GM23338 (cell line): ENCODE measurements around the gene KCNQ1OT1. TPM values are rescaled to one million over a fixed set of nuclear protein-coding genes. Genes with fewer than 3 reads are reported as not detected.

ENCODE experiments used
- ATAC-seq: fragments of 200-7000 bp; cut with Tn5 transposase; 3 replicates; pipeline ENCODE4 v1.9.1; 2020
- DNase-seq: peaks from one replicate; pipeline ENCODE4 v3.0.0-alpha.2; 2015; ENCODE audit warnings: low spot score
- H2AFZ ChIP-seq: fragments of 200-600 bp; sonication (generic); 2 replicates; pipeline ENCODE4 v1.8.0; 2016; ENCODE audit warnings: antibody characterized with exemption, mild to moderate bottlenecking, moderate library complexity
- H3F3A ChIP-seq: fragments of 200-600 bp; sonication (generic); replicated peaks from 2 replicates; pipeline ENCODE4 v1.8.0; 2017; ENCODE audit warnings: antibody characterized with exemption, mixed run types, low read depth
- H3K27ac ChIP-seq: fragments of 200-600 bp; sonication (generic); 2 replicates; pipeline ENCODE4 v1.6.1; 2016; ENCODE audit warnings: low read depth
- H3K27me3 ChIP-seq: fragments of 200-600 bp; sonication (generic); 2 replicates; pipeline ENCODE4 v1.8.0; 2016; ENCODE audit warnings: mild to moderate bottlenecking, mixed run types, moderate library complexity; ENCODE audit not compliant: insufficient read depth
- H3K36me3 ChIP-seq: fragments of 200-600 bp; sonication (generic); 2 replicates; pipeline ENCODE4 v1.8.0; 2016; ENCODE audit warnings: mild to moderate bottlenecking; ENCODE audit not compliant: insufficient read depth
- H3K4me1 ChIP-seq: fragments of 200-600 bp; sonication (generic); 2 replicates; pipeline ENCODE4 v1.8.0; 2016; ENCODE audit warnings: mild to moderate bottlenecking, moderate library complexity; ENCODE audit not compliant: insufficient read depth
- H3K4me2 ChIP-seq: fragments of 200-600 bp; sonication (generic); 2 replicates; pipeline ENCODE4 v1.7.1; 2017; ENCODE audit warnings: mixed run types
- H3K4me3 ChIP-seq: fragments of 200-600 bp; sonication (generic); 2 replicates; pipeline ENCODE4 v1.6.1; 2016; ENCODE audit warnings: mixed run types
- H3K79me2 ChIP-seq: fragments of 200-600 bp; sonication (generic); replicated peaks from 2 replicates; pipeline ENCODE4 v1.8.0; 2017; ENCODE audit warnings: mild to moderate bottlenecking; ENCODE audit not compliant: insufficient read depth
- H3K9me2 ChIP-seq: fragments of 200-600 bp; sonication (generic); 2 replicates; pipeline ENCODE4 v1.8.0; 2017; ENCODE audit not compliant: insufficient read depth
- H4K20me1 ChIP-seq: fragments of 200-600 bp; sonication (generic); replicated peaks from 2 replicates; pipeline ENCODE4 v1.8.0; 2017; ENCODE audit warnings: mild to moderate bottlenecking; ENCODE audit not compliant: insufficient read depth
- H3K27ac Mint-ChIP-seq: 2 replicates; pipeline ENCODE4 v1.8.0; 2020; ENCODE audit warnings: inconsistent platforms, mild to moderate bottlenecking, moderate library complexity, mixed read lengths
- H3K27me3 Mint-ChIP-seq: 3 replicates; pipeline ENCODE4 v1.8.0; 2022; ENCODE audit warnings: low read depth, mild to moderate bottlenecking, moderate library complexity, mixed read lengths, inconsistent platforms; ENCODE audit not compliant: insufficient read depth, poor library complexity
- H3K36me3 Mint-ChIP-seq: 3 replicates; pipeline ENCODE4 v1.8.0; 2021; ENCODE audit warnings: low read depth, mild to moderate bottlenecking, inconsistent platforms, moderate library complexity, mixed read lengths
- H3K4me1 Mint-ChIP-seq: 3 replicates; pipeline ENCODE4 v1.8.0; 2020; ENCODE audit warnings: mild to moderate bottlenecking, inconsistent platforms, mixed read lengths
- H3K4me3 Mint-ChIP-seq: 3 replicates; pipeline ENCODE4 v1.8.0; 2021; ENCODE audit warnings: moderate library complexity, mild to moderate bottlenecking, inconsistent platforms, mixed read lengths
- H3K9me3 Mint-ChIP-seq: 3 replicates; pipeline ENCODE4 v1.8.0; 2020; ENCODE audit warnings: moderate library complexity, mild to moderate bottlenecking, inconsistent platforms, mixed read lengths
- CREB1 ChIP-seq: fragments of 250-450 bp; sonication (Bioruptor Pico); IDR thresholded peaks from 2 replicates; pipeline ENCODE4 v1.5.0; 2020; ENCODE audit warnings: low read depth, mild to moderate bottlenecking, moderate library complexity
- EZH2 ChIP-seq: fragments of 200-600 bp; sonication (generic); IDR thresholded peaks from one replicate; pipeline ENCODE4 v1.8.0; 2017; ENCODE audit warnings: antibody characterized with exemption, mild to moderate bottlenecking, low read depth; ENCODE audit not compliant: unreplicated experiment
- JUNB ChIP-seq: IDR thresholded peaks from one replicate; pipeline ENCODE4 v1.6.1; 2016; ENCODE audit warnings: antibody characterized with exemption; ENCODE audit not compliant: unreplicated experiment
- NANOG ChIP-seq: IDR thresholded peaks from 2 replicates; pipeline ENCODE4 v1.6.1; 2016; ENCODE audit warnings: antibody characterized with exemption, borderline replicate concordance
- POLR2AphosphoS5 ChIP-seq: IDR thresholded peaks from 2 replicates; pipeline ENCODE4 v1.6.1; 2016; ENCODE audit warnings: antibody characterized with exemption, low read depth
- STAT1 ChIP-seq: IDR thresholded peaks from one replicate; pipeline ENCODE4 v1.6.1; 2016; ENCODE audit warnings: antibody characterized with exemption; ENCODE audit not compliant: unreplicated experiment
- ZNF114 ChIP-seq: fragments of 250-450 bp; sonication (Bioruptor Pico); IDR thresholded peaks from 2 replicates; pipeline ENCODE4 v1.5.0; 2020; ENCODE audit warnings: mild to moderate bottlenecking, moderate library complexity
- ZNF331 ChIP-seq: fragments of 250-450 bp; sonication (Bioruptor Pico); IDR thresholded peaks from 2 replicates; pipeline ENCODE4 v1.5.0; 2020; ENCODE audit warnings: low read depth, mild to moderate bottlenecking, moderate library complexity
- polyA plus RNA-seq: library from polyadenylated mRNA; unstranded; fragments of >200 nt; fragmentation: Nextera tagmentation; extraction: Ambion mirVana; gene quantifications from 2 replicates; pipeline ENCODE4 v1.2.1, GENCODE V29; 2016
- total RNA-seq: library from RNA; depleted of rRNA; stranded (reverse); fragments of >200 nt; shearing (Covaris generic); gene quantifications from 2 replicates; pipeline ENCODE4 v1.2.3, GENCODE V29; 2014
- TF ChIP-seq, protein P1 (sequence below), 2 experiments: fragments of 200-600 bp in 1 of 2; sonication (generic) in 1 of 2; conservative IDR thresholded peaks; 2 replicates each; pipeline versions ENCODE4 v1.5.1 to v1.6.1; 2016 to 2017; ENCODE audit warnings: antibody characterized with exemption in 2 of 2, low read depth in 2 of 2, mild to moderate bottlenecking in 2 of 2, moderate library complexity in 1 of 2
- TF ChIP-seq, protein P2 (sequence below): IDR thresholded peaks from 2 replicates; pipeline ENCODE4 v1.6.1; 2016; ENCODE audit warnings: antibody characterized with exemption
- TF ChIP-seq, protein P3 (sequence below): IDR thresholded peaks from one replicate; pipeline ENCODE4 v1.6.1; 2018; ENCODE audit warnings: antibody characterized with exemption; ENCODE audit not compliant: unreplicated experiment
- TF ChIP-seq, protein P4 (sequence below): fragments of 250-450 bp; sonication (Bioruptor Pico); IDR thresholded peaks from 2 replicates; pipeline ENCODE4 v1.5.0; 2020; ENCODE audit warnings: mild to moderate bottlenecking, moderate library complexity

The KCNQ1OT1 gene
- total and polyA plus RNA-seq, 2 experiments from 2014 or later: 1.5 to 4.2 TPM

DNA sequence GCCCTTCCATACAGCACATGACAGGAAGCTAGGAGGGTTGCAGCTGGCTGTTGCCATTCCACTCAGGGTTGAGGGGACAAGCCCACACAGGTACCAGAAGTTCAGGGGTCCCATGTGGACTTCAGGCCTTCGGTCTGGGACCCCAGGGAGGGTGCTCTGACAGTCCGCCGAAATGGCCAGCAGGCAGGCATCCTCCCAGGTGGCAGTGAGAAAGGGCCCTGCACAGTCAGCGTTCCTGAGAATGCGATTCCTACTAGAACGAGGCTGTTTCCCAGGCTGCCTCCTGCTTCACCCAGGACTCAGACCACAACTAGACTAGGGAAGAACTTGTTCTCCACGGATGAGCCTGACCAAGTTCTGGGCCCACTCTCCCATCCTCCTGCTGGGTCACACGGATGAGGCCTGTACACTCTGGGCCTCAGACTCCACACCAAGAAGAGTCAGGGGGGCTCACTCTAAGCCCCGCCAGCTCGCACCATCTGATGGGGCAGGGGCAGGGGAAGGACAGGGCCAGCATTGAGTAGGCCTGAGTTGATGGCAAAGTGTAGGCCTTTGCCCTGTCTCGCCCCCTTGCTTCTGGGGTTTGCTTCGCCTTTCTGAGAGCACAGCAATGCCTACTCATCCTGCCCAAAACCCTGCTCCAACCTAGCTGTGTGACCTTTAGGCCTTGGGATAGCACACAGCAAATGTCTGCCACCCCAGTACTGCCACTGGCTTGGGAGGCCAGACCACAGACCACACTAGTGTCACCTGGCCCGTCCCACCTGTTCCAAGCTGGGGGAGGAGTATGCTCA is 14.0 kb downstream of the KCNQ1OT1 start (continued):
- TF ChIP-seq ZNF331 (CRISPR knock-in tag) (no peak), ZNF114 (CRISPR knock-in tag) (no peak), EZH2 (no peak)

DNA sequence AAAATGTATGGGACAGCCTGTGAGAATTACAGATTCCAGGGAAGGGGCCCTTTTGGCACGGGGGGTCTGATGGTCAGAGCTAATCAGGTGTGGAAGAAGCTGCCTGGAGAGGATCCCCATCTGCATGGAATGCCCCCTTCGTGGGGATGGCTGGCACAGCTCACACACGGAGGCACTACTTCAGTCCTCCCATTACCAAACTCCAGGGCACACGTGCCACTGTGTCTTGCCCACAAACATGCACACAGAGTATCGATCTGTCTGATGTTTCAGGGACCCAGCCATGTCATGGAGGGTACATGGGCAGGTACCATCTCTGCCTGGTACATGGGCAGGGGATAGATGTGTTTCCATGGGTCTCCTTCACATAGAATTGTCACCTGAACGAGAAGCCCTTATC is 14.7 kb downstream of the KCNQ1OT1 start:
- DNase-seq (no peak), ATAC-seq (no peak)
- peaks cover 78% of the 10 kb centered on the region for H3K79me2 ChIP-seq
- no peaks in the 10 kb centered on the region for H3K27me3 ChIP-seq
- H4K20me1 ChIP-seq: peaks cover 22% of the 10 kb centered on the region
- H3K9me3 Mint-ChIP-seq: no peaks in the 10 kb centered on the region
- H3K27ac Mint-ChIP-seq: no peak overlapping the region
- no peaks in the 10 kb centered on the region for H3K9me2 ChIP-seq
- H3K27ac ChIP-seq: no peak overlapping the region
- H3F3A ChIP-seq: no peaks in the 10 kb centered on the region
- peaks cover 5% of the 10 kb centered on the region for H3K27me3 Mint-ChIP-seq
- peaks cover 41% of the 10 kb centered on the region for H3K4me1 ChIP-seq
- H3K4me3 ChIP-seq: no peak overlapping the region
- H3K4me3 Mint-ChIP-seq: no peak overlapping the region
- H2AFZ ChIP-seq: no peak overlapping the region
- no peaks in the 10 kb centered on the region for H3K36me3 ChIP-seq
- no peak overlapping the region for H3K4me2 ChIP-seq
- peaks cover 2% of the 10 kb centered on the region; the same call in 1 of the 3 replicates for H3K36me3 Mint-ChIP-seq
- peaks cover 65% of the 10 kb centered on the region for H3K4me1 Mint-ChIP-seq
- TF ChIP-seq, protein P1, sequence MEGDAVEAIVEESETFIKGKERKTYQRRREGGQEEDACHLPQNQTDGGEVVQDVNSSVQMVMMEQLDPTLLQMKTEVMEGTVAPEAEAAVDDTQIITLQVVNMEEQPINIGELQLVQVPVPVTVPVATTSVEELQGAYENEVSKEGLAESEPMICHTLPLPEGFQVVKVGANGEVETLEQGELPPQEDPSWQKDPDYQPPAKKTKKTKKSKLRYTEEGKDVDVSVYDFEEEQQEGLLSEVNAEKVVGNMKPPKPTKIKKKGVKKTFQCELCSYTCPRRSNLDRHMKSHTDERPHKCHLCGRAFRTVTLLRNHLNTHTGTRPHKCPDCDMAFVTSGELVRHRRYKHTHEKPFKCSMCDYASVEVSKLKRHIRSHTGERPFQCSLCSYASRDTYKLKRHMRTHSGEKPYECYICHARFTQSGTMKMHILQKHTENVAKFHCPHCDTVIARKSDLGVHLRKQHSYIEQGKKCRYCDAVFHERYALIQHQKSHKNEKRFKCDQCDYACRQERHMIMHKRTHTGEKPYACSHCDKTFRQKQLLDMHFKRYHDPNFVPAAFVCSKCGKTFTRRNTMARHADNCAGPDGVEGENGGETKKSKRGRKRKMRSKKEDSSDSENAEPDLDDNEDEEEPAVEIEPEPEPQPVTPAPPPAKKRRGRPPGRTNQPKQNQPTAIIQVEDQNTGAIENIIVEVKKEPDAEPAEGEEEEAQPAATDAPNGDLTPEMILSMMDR (conservative IDR thresholded peaks at IDR 0.05; ENCODE audit: low read depth in 2 of 2): no peak
- TF ChIP-seq JUNB (no peak), POLR2AphosphoS5 (no peak), ZNF114 (CRISPR knock-in tag) (no peak), EZH2 (no peak), NANOG (no peak), STAT1 (no peak), ZNF331 (CRISPR knock-in tag) (no peak), CREB1 (no peak)
- TF ChIP-seq, protein P2, sequence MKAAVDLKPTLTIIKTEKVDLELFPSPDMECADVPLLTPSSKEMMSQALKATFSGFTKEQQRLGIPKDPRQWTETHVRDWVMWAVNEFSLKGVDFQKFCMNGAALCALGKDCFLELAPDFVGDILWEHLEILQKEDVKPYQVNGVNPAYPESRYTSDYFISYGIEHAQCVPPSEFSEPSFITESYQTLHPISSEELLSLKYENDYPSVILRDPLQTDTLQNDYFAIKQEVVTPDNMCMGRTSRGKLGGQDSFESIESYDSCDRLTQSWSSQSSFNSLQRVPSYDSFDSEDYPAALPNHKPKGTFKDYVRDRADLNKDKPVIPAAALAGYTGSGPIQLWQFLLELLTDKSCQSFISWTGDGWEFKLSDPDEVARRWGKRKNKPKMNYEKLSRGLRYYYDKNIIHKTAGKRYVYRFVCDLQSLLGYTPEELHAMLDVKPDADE: no peak
- TF ChIP-seq, protein P3, sequence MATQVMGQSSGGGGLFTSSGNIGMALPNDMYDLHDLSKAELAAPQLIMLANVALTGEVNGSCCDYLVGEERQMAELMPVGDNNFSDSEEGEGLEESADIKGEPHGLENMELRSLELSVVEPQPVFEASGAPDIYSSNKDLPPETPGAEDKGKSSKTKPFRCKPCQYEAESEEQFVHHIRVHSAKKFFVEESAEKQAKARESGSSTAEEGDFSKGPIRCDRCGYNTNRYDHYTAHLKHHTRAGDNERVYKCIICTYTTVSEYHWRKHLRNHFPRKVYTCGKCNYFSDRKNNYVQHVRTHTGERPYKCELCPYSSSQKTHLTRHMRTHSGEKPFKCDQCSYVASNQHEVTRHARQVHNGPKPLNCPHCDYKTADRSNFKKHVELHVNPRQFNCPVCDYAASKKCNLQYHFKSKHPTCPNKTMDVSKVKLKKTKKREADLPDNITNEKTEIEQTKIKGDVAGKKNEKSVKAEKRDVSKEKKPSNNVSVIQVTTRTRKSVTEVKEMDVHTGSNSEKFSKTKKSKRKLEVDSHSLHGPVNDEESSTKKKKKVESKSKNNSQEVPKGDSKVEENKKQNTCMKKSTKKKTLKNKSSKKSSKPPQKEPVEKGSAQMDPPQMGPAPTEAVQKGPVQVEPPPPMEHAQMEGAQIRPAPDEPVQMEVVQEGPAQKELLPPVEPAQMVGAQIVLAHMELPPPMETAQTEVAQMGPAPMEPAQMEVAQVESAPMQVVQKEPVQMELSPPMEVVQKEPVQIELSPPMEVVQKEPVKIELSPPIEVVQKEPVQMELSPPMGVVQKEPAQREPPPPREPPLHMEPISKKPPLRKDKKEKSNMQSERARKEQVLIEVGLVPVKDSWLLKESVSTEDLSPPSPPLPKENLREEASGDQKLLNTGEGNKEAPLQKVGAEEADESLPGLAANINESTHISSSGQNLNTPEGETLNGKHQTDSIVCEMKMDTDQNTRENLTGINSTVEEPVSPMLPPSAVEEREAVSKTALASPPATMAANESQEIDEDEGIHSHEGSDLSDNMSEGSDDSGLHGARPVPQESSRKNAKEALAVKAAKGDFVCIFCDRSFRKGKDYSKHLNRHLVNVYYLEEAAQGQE: no peak
- TF ChIP-seq, protein P4, sequence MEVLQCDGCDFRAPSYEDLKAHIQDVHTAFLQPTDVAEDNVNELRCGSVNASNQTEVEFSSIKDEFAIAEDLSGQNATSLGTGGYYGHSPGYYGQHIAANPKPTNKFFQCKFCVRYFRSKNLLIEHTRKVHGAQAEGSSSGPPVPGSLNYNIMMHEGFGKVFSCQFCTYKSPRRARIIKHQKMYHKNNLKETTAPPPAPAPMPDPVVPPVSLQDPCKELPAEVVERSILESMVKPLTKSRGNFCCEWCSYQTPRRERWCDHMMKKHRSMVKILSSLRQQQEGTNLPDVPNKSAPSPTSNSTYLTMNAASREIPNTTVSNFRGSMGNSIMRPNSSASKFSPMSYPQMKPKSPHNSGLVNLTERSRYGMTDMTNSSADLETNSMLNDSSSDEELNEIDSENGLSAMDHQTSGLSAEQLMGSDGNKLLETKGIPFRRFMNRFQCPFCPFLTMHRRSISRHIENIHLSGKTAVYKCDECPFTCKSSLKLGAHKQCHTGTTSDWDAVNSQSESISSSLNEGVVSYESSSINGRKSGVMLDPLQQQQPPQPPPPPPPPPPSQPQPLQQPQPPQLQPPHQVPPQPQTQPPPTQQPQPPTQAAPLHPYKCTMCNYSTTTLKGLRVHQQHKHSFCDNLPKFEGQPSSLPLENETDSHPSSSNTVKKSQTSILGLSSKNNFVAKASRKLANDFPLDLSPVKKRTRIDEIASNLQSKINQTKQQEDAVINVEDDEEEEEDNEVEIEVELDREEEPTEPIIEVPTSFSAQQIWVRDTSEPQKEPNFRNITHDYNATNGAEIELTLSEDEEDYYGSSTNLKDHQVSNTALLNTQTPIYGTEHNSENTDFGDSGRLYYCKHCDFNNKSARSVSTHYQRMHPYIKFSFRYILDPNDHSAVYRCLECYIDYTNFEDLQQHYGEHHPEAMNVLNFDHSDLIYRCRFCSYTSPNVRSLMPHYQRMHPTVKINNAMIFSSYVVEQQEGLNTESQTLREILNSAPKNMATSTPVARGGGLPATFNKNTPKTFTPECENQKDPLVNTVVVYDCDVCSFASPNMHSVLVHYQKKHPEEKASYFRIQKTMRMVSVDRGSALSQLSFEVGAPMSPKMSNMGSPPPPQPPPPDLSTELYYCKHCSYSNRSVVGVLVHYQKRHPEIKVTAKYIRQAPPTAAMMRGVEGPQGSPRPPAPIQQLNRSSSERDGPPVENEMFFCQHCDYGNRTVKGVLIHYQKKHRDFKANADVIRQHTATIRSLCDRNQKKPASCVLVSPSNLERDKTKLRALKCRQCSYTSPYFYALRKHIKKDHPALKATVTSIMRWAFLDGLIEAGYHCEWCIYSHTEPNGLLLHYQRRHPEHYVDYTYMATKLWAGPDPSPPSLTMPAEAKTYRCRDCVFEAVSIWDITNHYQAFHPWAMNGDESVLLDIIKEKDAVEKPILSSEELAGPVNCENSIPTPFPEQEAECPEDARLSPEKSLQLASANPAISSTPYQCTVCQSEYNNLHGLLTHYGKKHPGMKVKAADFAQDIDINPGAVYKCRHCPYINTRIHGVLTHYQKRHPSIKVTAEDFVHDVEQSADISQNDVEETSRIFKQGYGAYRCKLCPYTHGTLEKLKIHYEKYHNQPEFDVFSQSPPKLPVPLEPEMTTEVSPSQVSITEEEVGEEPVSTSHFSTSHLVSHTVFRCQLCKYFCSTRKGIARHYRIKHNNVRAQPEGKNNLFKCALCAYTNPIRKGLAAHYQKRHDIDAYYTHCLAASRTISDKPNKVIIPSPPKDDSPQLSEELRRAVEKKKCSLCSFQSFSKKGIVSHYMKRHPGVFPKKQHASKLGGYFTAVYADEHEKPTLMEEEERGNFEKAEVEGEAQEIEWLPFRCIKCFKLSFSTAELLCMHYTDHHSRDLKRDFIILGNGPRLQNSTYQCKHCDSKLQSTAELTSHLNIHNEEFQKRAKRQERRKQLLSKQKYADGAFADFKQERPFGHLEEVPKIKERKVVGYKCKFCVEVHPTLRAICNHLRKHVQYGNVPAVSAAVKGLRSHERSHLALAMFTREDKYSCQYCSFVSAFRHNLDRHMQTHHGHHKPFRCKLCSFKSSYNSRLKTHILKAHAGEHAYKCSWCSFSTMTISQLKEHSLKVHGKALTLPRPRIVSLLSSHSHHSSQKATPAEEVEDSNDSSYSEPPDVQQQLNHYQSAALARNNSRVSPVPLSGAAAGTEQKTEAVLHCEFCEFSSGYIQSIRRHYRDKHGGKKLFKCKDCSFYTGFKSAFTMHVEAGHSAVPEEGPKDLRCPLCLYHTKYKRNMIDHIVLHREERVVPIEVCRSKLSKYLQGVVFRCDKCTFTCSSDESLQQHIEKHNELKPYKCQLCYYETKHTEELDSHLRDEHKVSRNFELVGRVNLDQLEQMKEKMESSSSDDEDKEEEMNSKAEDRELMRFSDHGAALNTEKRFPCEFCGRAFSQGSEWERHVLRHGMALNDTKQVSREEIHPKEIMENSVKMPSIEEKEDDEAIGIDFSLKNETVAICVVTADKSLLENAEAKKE: no peak
